Gastroesophageal sphincter (tissue), 4 donors: Measurements from ENCODE around the gene C9orf50. TPM values are rescaled to one million over a fixed set of nuclear protein-coding genes. Genes with fewer than 3 reads are reported as not detected.

Experiments used
- ATAC-seq: fragments of 150-250 bp; one replicate; pipeline ENCODE4 v1.9.1; 2016; ENCODE audit warnings: mild to moderate bottlenecking, moderate library complexity
- H3K27ac ChIP-seq, 4 donors: fragments of 200-600 bp; sonication (generic) in 3 of 4; 1 replicate in 3 of 4; 2 replicates in 1 of 4; pipeline ENCODE4 v1.5.1; 2016 to 2019
- H3K27me3 ChIP-seq: fragments of 200-600 bp; sonication (generic); one replicate; pipeline ENCODE4 v1.5.1; 2019
- H3K36me3 ChIP-seq, 2 donors: fragments of 200-600 bp; sonication (generic); one replicate each; pipeline ENCODE4 v1.5.1; 2019; ENCODE audit warnings: control low read depth in 1 of 2
- H3K4me1 ChIP-seq, 3 donors: fragments of 200-600 bp; sonication (generic); 1 replicate in 2 of 3; 2 replicates in 1 of 3; pipeline ENCODE4 v1.5.1; 2016 to 2019; ENCODE audit warnings: control low read depth in 2 of 3
- H3K4me3 ChIP-seq, 2 donors: fragments of 200-600 bp; sonication (generic); one replicate each; pipeline ENCODE4 v1.5.1; 2019; ENCODE audit warnings: mild to moderate bottlenecking in 1 of 2, moderate library complexity in 1 of 2
- H3K9me3 ChIP-seq, 3 donors: fragments of 200-600 bp; sonication (generic); one replicate each; pipeline ENCODE4 v1.5.1; 2017 to 2019; ENCODE audit warnings: control low read depth in 2 of 3
- EP300 ChIP-seq: sonication (generic); formaldehyde crosslinking; IDR thresholded peaks from one replicate; pipeline ENCODE4 v1.6.1; 2017; ENCODE audit warnings: antibody characterized with exemption, mild to moderate bottlenecking
- POLR2A ChIP-seq, 2 donors: fragments of 450-650 bp; IDR thresholded peaks; one replicate each; pipeline ENCODE4 v1.6.1; 2017; ENCODE audit warnings: antibody characterized with exemption in 2 of 2, mild to moderate bottlenecking in 2 of 2, moderate library complexity in 1 of 2
- POLR2AphosphoS5 ChIP-seq: sonication (generic); formaldehyde crosslinking; IDR thresholded peaks from one replicate; pipeline ENCODE4 v1.6.1; 2017; ENCODE audit warnings: antibody characterized with exemption
- WGBS, 2 donors: methylation state at CpG; one replicate each; pipeline ENCODE4 v1.1.5; 2018; ENCODE audit warnings: low coverage in 1 of 2; 5-methylcytosine and 5-hydroxymethylcytosine counted together
- total RNA-seq, 4 donors: library from RNA; depleted of rRNA; stranded (reverse); fragments of >200 nt; gene quantifications; one replicate each; pipeline ENCODE4 v1.1.0, GENCODE V29; 2016
- TF ChIP-seq, protein P1 (sequence below), 4 experiments: fragments of 200-600 bp in 2 of 4; fragments of 450-650 bp in 2 of 4; sonication (generic) in 1 of 4; IDR thresholded peaks; one replicate each; pipeline ENCODE4 v1.5.1; 2017 to 2019; ENCODE audit warnings: antibody characterized with exemption in 4 of 4, mild to moderate bottlenecking in 2 of 4, moderate library complexity in 2 of 4

The C9orf50 gene
- total RNA-seq, 4 donors from 2014 or later: 0.27 TPM; not detected in 3

DNA sequence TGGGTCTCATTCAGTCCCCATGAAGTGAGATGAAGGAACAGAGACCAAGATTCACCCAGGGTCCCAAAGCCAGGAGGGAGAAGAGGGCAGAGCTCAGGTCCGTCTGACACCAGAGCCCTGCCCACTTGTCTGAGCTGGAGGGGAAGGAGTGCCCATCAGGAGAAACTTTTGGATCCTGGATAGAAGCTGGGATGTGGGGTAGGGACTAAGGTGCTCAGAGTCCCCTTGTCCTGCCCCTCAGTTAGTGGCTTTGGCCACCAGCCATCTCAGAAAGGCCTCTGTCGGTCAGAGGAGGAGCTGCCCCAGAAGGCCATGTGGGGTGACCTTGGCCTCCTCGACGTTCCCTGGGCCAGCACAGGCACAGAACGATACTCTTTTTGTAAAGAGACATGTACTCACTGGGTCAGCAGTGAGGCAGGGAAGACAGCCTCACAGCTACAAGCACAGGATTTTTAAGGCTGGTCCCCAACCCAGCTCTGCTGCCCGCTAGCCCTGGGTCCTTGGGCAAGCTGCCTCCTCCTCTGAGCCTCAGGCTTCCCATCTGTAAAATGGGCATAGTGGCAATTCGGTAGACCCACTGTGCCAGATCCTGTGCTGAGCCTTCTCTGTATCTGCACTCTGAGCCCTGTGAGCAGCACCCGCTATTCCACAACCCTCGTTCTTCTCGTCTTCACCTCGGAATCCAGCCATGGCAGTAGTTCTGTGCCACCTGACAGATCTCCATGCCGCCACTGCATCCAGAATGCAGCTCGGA lies 49.4 kb downstream of the C9orf50 start:
- Histone ChIP-seq H3K27ac (peak overlapping the region; percentile 54 to 87 (median 84)), H3K36me3 (no peaks in the 10 kb centered on the region)
- ATAC-seq: no peak

DNA sequence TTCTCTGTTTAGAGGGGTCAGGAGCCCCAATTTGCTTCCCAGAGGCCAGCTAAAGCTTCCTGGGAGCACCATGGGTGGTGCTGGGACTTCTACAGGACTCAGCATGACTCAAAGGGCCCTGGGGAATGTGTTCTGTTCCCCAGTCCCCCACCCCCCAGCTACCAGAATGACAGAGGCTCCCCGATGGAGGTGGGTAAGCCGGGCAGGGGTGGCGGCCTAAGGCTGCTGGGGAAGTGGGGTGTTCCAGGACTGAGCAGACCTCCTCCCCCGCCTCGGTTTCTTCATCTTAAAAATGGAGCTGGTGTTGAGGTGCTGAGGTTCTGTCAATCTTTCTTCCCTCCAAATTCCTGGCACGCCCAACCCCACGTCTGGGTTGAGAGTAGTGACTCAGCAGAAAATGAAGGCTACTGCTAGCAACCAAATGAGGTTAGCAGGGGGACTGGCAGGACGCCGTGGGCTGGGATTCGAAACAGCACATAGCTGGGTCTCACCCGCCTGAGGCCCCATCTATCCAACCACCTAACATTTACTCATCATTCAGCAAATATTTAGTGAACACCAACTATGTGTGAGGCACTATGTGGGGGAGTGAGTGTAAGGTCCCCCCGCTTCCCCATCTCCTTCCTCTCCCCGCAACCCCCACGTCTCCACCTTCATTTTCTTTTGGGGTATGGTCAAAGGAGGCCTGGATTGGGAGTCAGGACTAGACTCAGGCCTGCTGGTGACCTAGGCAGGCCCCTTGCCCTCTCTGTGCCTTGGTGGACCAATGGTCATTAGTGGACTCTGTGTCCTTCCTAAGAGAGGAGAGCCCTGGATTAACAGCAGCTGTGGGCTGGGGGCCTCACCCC lies 50.2 kb downstream of the C9orf50 start:
- Histone ChIP-seq H3K9me3 (no peaks in the 10 kb centered on the region), H3K4me1 (peaks cover 0 to 47% (median 19%) of the 10 kb centered on the region in 3 donors), H3K4me3 (no peak overlapping the region), H3K27me3 (no peaks in the 10 kb centered on the region), H3K36me3 (no peaks in the 10 kb centered on the region), H3K27ac (peak overlapping the region; percentile 54 to 87 (median 84))
- TF ChIP-seq, protein P1, sequence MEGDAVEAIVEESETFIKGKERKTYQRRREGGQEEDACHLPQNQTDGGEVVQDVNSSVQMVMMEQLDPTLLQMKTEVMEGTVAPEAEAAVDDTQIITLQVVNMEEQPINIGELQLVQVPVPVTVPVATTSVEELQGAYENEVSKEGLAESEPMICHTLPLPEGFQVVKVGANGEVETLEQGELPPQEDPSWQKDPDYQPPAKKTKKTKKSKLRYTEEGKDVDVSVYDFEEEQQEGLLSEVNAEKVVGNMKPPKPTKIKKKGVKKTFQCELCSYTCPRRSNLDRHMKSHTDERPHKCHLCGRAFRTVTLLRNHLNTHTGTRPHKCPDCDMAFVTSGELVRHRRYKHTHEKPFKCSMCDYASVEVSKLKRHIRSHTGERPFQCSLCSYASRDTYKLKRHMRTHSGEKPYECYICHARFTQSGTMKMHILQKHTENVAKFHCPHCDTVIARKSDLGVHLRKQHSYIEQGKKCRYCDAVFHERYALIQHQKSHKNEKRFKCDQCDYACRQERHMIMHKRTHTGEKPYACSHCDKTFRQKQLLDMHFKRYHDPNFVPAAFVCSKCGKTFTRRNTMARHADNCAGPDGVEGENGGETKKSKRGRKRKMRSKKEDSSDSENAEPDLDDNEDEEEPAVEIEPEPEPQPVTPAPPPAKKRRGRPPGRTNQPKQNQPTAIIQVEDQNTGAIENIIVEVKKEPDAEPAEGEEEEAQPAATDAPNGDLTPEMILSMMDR (IDR thresholded peaks at IDR 0.05): no peak
- peak; percentile 23 for TF ChIP-seq POLR2AphosphoS5
- TF ChIP-seq POLR2A (IDR thresholded peaks at IDR 0.05): no peak
- no peak for TF ChIP-seq EP300
- peak; percentile 47 for ATAC-seq
- WGBS, 2 donors: 74% methylated on average over 3 of the region's 14 CpGs; no CpG with 5 or more reads in 1 of the 2 donors

More for the DNA sequence above, 49.4 kb downstream of the C9orf50 start:
- no peaks in the 10 kb centered on the region for H3K9me3 ChIP-seq
- H3K27me3 ChIP-seq: no peaks in the 10 kb centered on the region
- peaks cover 0 to 47% (median 19%) of the 10 kb centered on the region in 3 donors for H3K4me1 ChIP-seq
- TF ChIP-seq, protein P1 (IDR thresholded peaks at IDR 0.05): no peak
- TF ChIP-seq EP300: no peak
- TF ChIP-seq POLR2A (IDR thresholded peaks at IDR 0.05): no peak
- TF ChIP-seq POLR2AphosphoS5: no peak
- no peak overlapping the region for H3K4me3 ChIP-seq
- WGBS, 2 donors: 40 to 95% methylated on average over 3 to 4 of the region's 13 CpGs

DNA sequence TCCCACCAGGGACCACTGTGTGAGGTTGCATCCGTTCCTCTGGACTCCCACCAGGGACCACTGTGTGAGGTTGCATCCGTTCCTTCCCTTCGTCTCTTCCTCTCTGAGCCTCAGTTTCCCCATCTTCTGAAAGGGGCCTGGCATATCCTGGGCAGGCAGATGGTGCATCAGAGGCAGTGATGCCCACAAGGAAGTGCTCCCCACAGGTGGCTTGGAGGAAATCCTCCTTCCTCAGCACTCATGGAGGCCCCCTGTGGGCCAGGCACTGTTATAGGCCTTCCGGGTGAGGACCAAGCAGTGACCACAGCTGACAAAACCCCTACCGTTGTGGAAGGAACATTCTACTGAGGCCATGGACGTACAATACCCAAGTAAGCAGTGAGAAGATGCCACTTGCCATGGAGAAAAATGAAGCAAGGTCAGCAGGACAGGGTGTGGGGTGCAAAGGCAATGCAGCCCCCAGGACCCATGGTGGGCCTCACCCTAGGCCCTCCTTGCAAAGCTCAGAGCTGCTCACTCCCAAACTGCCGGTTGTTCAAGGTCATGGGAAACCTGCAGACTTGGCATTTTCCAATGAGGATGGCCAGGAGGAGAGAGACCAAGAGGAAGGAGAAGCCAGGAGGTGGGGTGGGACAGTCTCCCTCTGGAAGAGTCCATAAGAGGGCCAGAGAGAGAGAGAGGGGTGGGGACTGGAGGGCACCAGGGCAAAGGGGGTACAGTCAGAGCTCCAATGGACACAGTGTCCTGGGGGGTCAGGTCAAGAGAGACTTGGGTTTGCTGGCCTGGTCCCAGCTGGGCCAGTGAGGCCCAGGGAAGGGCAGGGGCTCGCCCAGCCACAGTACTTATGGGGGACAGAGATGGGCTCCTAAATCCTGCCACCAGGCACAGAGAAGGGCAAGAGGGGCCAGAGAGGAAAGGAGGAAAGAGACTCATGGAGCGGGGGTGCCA lies 51.1 kb downstream of the C9orf50 start:
- ATAC-seq: no peak
- 52% methylated on average over 9 of the region's 9 CpGs; no CpG with 5 or more reads in 1 of the 2 donors for WGBS, 2 donors
- Histone ChIP-seq H3K4me3 (peak overlapping the region in 1 of 2 donors; percentile 71), H3K9me3 (no peaks in the 10 kb centered on the region), H3K36me3 (no peaks in the 10 kb centered on the region), H3K4me1 (peaks cover 0 to 47% (median 19%) of the 10 kb centered on the region in 3 donors), H3K27ac (peak overlapping the region; percentile 54 to 87 (median 84)), H3K27me3 (no peaks in the 10 kb centered on the region)
- TF ChIP-seq POLR2AphosphoS5: no peak
- TF ChIP-seq, protein P1 (IDR thresholded peaks at IDR 0.05): peak in 3 of 4 experiments; percentile 35 to 47 (median 42)

DNA sequence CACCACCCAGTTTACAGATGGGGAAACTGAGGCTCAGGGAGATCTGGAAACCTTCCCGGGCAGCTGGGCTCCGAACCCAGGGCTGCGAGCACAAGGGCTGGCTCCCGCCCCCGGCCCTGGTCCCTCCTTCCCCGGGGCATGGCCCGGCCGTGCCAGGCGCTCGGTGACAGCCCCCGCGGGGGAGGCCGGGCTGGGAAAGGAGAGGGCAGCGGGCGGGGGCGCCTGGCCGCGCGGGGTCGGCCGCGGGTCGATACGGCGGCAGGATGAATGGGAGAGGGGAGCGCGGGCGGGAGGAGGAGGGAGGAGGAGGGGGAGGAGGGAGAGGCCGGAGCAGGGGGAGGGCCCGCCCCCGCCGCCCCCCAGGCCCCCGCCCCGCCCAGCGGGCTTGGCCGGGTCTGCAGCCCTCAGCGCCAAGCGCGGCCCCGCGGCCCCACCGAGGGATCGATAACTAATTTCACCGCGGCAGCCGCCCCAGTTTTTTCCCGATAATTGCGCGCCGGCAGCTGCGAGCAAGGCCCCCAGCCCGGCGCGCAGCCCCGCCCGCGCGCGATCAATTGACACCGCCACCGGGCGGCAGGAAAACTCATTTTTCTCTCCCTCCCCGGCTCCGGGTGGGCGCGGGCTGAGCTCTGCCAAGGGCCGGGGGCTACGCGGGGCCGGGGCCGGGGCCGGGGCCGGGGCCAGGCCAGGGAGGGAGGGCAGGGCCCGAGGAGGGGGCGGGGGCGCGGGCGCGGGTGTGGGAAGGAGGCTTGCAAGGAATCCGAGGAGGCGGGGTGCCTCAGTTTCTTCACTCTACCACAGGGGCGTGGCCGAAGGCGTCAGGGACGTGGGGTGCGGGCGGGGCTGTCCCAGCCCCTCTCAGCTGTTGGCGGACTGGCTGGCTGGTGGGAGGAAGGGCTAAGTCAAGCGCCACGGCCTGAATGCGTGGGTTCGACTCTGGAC lies 52.1 kb downstream of the C9orf50 start:
- TF ChIP-seq, protein P1 (IDR thresholded peaks at IDR 0.05): peak in 1 of 4 experiments; percentile 35
- no peak for TF ChIP-seq POLR2AphosphoS5
- Histone ChIP-seq H3K4me1 (peaks cover 0 to 47% (median 19%) of the 10 kb centered on the region in 3 donors), H3K27ac (peak overlapping the region; percentile 41 to 87 (median 84)), H3K4me3 (peak overlapping the region; percentile 34 to 71), H3K36me3 (no peaks in the 10 kb centered on the region), H3K9me3 (no peaks in the 10 kb centered on the region), H3K27me3 (no peaks in the 10 kb centered on the region)
- peak; percentile 23 for ATAC-seq
- WGBS, 2 donors: 0% methylated on average over 5 of the region's 92 CpGs; no CpG with 5 or more reads in 1 of the 2 donors
